RPMI7951 (cell line): ENCODE measurements around the gene NEK2. TPM values are rescaled to one million over a fixed set of nuclear protein-coding genes. Genes with fewer than 3 reads are reported as not detected.

Experiments used
- total RNA-seq: library from RNA; depleted of rRNA; stranded (reverse); fragments of >200 nt; shearing (Covaris generic); gene quantifications from 2 replicates; pipeline ENCODE4 v1.2.3, GENCODE V29; 2014; rRNA removed

NEK2 gene
- total RNA-seq, 1 experiment from 2014 or later: 110 TPM

Other genes starting within 250 kb of the NEK2 start
- gene RD3, start 183.5 kb downstream of the NEK2 start, total RNA-seq: not detected in 2 replicates
- 10.1 and 12.0 TPM in 2 replicates for gene SLC30A1, start 96.5 kb downstream of the NEK2 start, total RNA-seq
- gene LPGAT1, start 155.1 kb upstream of the NEK2 start, total RNA-seq: 29.0 TPM in 2 replicates